ENCODE measurements around the gene P3H3.

Gene P3H3

DNA sequence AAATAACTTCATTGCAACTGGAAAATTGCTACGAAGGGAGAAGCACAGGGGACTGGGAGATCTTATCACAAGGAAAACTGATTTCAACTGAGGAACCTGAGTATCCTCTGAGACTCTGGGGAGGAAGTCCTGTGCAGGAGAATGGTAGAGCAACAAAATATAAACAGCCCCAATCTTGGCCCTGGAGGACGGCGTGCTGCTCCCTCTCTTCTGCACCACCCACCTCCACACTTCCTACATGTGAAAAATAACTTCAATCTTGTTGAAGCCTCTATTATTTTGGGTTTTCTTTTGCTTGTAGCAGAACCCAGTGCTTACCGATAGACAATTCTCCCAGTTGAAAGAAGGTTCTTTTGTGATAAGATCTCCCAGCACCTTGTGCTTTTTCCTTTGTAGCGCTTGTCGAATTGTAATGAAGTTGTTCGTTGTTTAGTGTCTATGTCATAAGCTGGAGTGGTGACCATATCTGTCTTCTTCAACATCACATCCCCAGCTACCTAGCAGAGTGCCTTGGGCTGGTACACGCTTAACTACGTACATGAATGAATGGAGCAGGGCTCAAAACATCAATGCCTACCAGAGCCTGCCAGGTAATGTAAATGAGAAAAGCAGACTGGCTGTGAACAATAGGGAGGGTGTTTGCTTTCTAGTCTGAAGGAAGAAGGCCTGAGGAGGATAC is 41.7 kb upstream of the P3H3 start:
- Histone ChIP-seq H3K27ac (ENCODE audit: low read depth, low read length, severe bottlenecking) (no peak overlapping the region), H3K36me3 (ENCODE audit: control insufficient read depth, insufficient read depth, low read length) (no peaks in the 10 kb centered on the region), H3K9me3 (ENCODE audit: control insufficient read depth, low read length) (no peaks in the 10 kb centered on the region), H3K4me3 (ENCODE audit: extremely low read depth, insufficient read depth, low read length, poor library complexity, severe bottlenecking) (no peak overlapping the region), H3K4me1 (ENCODE audit: control insufficient read depth, insufficient read depth, low read length, poor library complexity, severe bottlenecking) (peaks cover 13% of the 10 kb centered on the region)
- WGBS, 2 experiments (ENCODE audit: insufficient coverage in 2 of 2), result 60 to 73% methylated on average over 1 to 6 of the region's 9 CpGs

- H3K4me1 ChIP-seq (ENCODE audit: control insufficient read depth, insufficient read depth, low read length, poor library complexity, severe bottlenecking), result peaks cover 15% of the 10 kb centered on the region
- no peak overlapping the region for H3K4me3 ChIP-seq (ENCODE audit: extremely low read depth, insufficient read depth, low read length, poor library complexity, severe bottlenecking)
- WGBS, 2 experiments (ENCODE audit: insufficient coverage in 2 of 2), result 88 to 93% methylated on average over 3 to 5 of the region's 5 CpGs
- H3K27ac ChIP-seq (ENCODE audit: low read depth, low read length, severe bottlenecking), result no peak overlapping the region
- H3K36me3 ChIP-seq (ENCODE audit: control insufficient read depth, insufficient read depth, low read length), result no peaks in the 10 kb centered on the region
- H3K9me3 ChIP-seq (ENCODE audit: control insufficient read depth, low read length), result no peaks in the 10 kb centered on the region
Measured at GRCh38 chr12:6787309-6787708, 40.9 kb upstream of the P3H3 start.

- H3K36me3 ChIP-seq (ENCODE audit: control insufficient read depth, insufficient read depth, low read length), result no peaks in the 10 kb centered on the region
- no peak within 1 kb of the TSS for H3K4me3 ChIP-seq (ENCODE audit: extremely low read depth, insufficient read depth, low read length, poor library complexity, severe bottlenecking)
- WGBS, 2 experiments (ENCODE audit: insufficient coverage in 2 of 2), result 66 to 77% methylated on average over 12 to 15 of the region's 18 CpGs
- no peak within 1 kb of the TSS for H3K27ac ChIP-seq (ENCODE audit: low read depth, low read length, severe bottlenecking)
- H3K4me1 ChIP-seq (ENCODE audit: control insufficient read depth, insufficient read depth, low read length, poor library complexity, severe bottlenecking), result peaks cover 22% of the 10 kb centered on the region
- H3K9me3 ChIP-seq (ENCODE audit: control insufficient read depth, low read length), result no peaks in the 10 kb centered on the region
Measured at GRCh38 chr12:6788972-6789924, 39.0 kb upstream of the P3H3 start, which contains the start of gene CD4. Gene CD4 (plus strand): TSS chr12:6789528. CDS start chr12:6800139, 10,611 bp downstream.

GRCh38 chr12:6790496-6791150 is 37.6 kb upstream of the P3H3 start:
- peaks cover 22% of the 10 kb centered on the region for H3K4me1 ChIP-seq (ENCODE audit: control insufficient read depth, insufficient read depth, low read length, poor library complexity, severe bottlenecking)
- H3K27ac ChIP-seq (ENCODE audit: low read depth, low read length, severe bottlenecking), result no peak overlapping the region
- 90 to 97% methylated on average over 5 to 10 of the region's 12 CpGs for WGBS, 2 experiments (ENCODE audit: insufficient coverage in 2 of 2)
- no peaks in the 10 kb centered on the region for H3K9me3 ChIP-seq (ENCODE audit: control insufficient read depth, low read length)
- H3K36me3 ChIP-seq (ENCODE audit: control insufficient read depth, insufficient read depth, low read length), result no peaks in the 10 kb centered on the region
- no peak overlapping the region for H3K4me3 ChIP-seq (ENCODE audit: extremely low read depth, insufficient read depth, low read length, poor library complexity, severe bottlenecking)

DNA sequence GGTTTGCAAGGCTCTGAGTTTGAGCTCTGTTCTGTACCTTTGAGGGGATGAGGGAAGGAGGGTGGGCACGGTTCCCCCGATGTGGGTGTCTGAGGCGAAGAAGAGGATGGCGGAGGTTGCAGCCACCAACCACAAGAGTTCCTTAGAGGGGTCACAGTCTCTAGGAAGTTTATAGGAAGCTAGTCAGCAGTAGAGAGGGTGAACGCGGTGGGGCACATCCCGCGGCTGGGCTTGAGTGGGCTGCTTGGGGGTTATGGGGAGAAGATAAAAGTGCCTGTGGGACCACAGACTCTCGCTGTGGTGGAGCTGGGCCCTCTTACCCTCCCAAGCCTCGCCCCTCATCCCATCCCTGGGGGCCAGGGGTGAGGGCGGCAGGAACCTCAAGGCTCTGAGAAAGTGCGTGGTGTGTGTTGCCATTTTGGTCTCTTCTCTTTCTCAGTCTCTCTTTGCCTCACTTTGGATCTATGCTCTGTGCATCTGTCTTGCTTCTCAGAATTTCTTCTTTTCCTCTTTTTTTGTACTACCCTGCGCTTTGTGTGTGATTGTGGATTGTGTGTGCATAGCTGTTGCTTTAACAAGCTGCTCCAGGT is 36.2 kb upstream of the P3H3 start:
- no peak overlapping the region for H3K4me3 ChIP-seq (ENCODE audit: extremely low read depth, insufficient read depth, low read length, poor library complexity, severe bottlenecking)
- no peaks in the 10 kb centered on the region for H3K36me3 ChIP-seq (ENCODE audit: control insufficient read depth, insufficient read depth, low read length)
- H3K4me1 ChIP-seq (ENCODE audit: control insufficient read depth, insufficient read depth, low read length, poor library complexity, severe bottlenecking), result peaks cover 18% of the 10 kb centered on the region
- H3K27ac ChIP-seq (ENCODE audit: low read depth, low read length, severe bottlenecking), result no peak overlapping the region
- no peaks in the 10 kb centered on the region for H3K9me3 ChIP-seq (ENCODE audit: control insufficient read depth, low read length)
- 93 to 95% methylated on average over 7 to 8 of the region's 13 CpGs for WGBS, 2 experiments (ENCODE audit: insufficient coverage in 2 of 2)

DNA sequence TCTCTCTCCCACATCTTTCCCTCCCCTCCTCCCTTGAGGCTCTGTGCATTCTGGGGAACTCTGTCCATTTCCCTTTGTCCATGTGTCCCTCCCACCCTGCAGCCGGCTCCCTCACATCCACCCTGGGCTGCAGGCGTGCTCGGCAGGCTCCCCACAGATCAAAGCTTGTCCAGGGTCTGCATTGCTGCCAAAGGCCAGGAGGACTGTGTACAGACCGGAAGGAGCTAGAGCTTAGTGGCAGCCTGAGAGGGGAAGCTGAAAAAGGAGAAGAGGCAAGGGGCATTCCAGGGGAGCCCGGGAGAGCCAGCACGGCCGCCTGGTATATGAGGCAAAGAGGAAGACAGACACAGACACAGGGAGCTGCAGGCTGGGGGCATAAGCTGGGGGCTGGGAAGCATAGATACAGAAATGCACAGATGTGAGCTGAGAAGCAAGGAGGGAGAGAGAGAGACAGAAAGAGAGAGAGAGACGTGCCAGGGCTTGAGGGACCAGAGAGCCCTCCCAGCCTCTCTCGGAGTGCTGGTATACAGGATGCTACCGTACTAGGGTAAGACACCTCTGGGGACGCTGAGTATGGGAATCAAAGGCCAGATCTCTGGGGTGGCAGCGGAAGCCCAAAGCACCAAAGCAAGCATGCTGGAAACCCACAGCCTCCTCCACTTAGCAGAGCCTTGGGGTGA is 35.5 kb upstream of the P3H3 start:
- 62 to 69% methylated on average over 9 to 11 of the region's 12 CpGs for WGBS, 2 experiments (ENCODE audit: insufficient coverage in 2 of 2)
- Histone ChIP-seq H3K27ac (ENCODE audit: low read depth, low read length, severe bottlenecking) (peak overlapping the region; percentile 7), H3K4me1 (ENCODE audit: control insufficient read depth, insufficient read depth, low read length, poor library complexity, severe bottlenecking) (peaks cover 18% of the 10 kb centered on the region), H3K36me3 (ENCODE audit: control insufficient read depth, insufficient read depth, low read length) (no peaks in the 10 kb centered on the region), H3K9me3 (ENCODE audit: control insufficient read depth, low read length) (no peaks in the 10 kb centered on the region), H3K4me3 (ENCODE audit: extremely low read depth, insufficient read depth, low read length, poor library complexity, severe bottlenecking) (no peak overlapping the region)

- 75% methylated on average over 1 of the region's 2 CpGs; no CpG with 5 or more reads in 1 of the 2 experiments for WGBS, 2 experiments (ENCODE audit: insufficient coverage in 2 of 2)
- no peaks in the 10 kb centered on the region for H3K36me3 ChIP-seq (ENCODE audit: control insufficient read depth, insufficient read depth, low read length)
- peaks cover 8% of the 10 kb centered on the region for H3K4me1 ChIP-seq (ENCODE audit: control insufficient read depth, insufficient read depth, low read length, poor library complexity, severe bottlenecking)
- no peak overlapping the region for H3K4me3 ChIP-seq (ENCODE audit: extremely low read depth, insufficient read depth, low read length, poor library complexity, severe bottlenecking)
- no peak overlapping the region for H3K27ac ChIP-seq (ENCODE audit: low read depth, low read length, severe bottlenecking)
- H3K9me3 ChIP-seq (ENCODE audit: control insufficient read depth, low read length), result no peaks in the 10 kb centered on the region
Measured at GRCh38 chr12:6795088-6795487, 33.1 kb upstream of the P3H3 start.

DNA sequence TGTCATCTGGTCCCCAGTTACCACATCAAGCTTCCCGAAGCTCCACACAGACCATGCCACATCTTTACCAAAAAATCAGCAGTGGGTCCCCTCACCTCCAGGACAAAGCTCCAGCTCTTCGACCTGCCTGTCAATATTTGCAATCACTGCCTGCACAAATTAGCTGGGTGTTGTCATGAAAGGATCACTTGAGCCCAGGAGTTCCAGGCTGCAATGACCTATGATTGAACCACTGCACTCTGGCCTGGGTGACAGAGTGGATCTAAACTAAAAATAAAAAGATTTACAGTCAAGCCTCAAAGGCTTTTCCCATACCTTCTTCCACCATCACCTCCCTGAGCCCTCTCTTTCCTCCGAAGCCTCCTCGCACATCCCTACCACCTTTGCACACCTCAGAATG is 31.6 kb upstream of the P3H3 start:
- Histone ChIP-seq H3K36me3 (ENCODE audit: control insufficient read depth, insufficient read depth, low read length) (no peaks in the 10 kb centered on the region), H3K4me1 (ENCODE audit: control insufficient read depth, insufficient read depth, low read length, poor library complexity, severe bottlenecking) (peaks cover 8% of the 10 kb centered on the region), H3K9me3 (ENCODE audit: control insufficient read depth, low read length) (no peaks in the 10 kb centered on the region), H3K27ac (ENCODE audit: low read depth, low read length, severe bottlenecking) (no peak overlapping the region), H3K4me3 (ENCODE audit: extremely low read depth, insufficient read depth, low read length, poor library complexity, severe bottlenecking) (no peak overlapping the region)
- WGBS, 2 experiments (ENCODE audit: insufficient coverage in 2 of 2), result 83 to 93% methylated on average over 2 to 4 of the region's 4 CpGs

GRCh38 chr12:6799147-6799546 is 29.1 kb upstream of the P3H3 start:
- WGBS, 2 experiments (ENCODE audit: insufficient coverage in 2 of 2), result 95% methylated on average over 4 of the region's 5 CpGs; no CpG with 5 or more reads in 1 of the 2 experiments
- Histone ChIP-seq H3K4me3 (ENCODE audit: extremely low read depth, insufficient read depth, low read length, poor library complexity, severe bottlenecking) (no peak overlapping the region), H3K4me1 (ENCODE audit: control insufficient read depth, insufficient read depth, low read length, poor library complexity, severe bottlenecking) (no peaks in the 10 kb centered on the region), H3K36me3 (ENCODE audit: control insufficient read depth, insufficient read depth, low read length) (no peaks in the 10 kb centered on the region), H3K9me3 (ENCODE audit: control insufficient read depth, low read length) (no peaks in the 10 kb centered on the region), H3K27ac (ENCODE audit: low read depth, low read length, severe bottlenecking) (no peak overlapping the region)

DNA sequence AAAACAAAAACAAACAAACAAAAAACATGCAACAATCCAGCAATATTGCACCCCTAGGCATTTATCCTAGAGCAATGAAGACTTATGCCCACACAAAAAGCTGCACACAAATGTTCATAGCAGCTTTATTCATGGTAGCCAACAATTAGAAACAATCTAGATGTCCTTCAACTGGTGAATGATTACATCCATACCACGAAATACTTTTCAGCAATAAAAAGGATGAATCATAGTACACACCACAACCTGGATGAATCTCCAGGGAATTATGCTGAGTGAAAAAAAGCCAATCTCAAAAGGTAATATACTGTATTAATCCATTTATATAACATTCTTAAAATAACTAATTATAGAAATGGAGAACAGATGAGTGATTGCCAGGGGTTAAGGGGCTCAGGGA is 21.0 kb upstream of the P3H3 start:
- Histone ChIP-seq H3K4me1 (ENCODE audit: control insufficient read depth, insufficient read depth, low read length, poor library complexity, severe bottlenecking) (peaks cover 3% of the 10 kb centered on the region), H3K4me3 (ENCODE audit: extremely low read depth, insufficient read depth, low read length, poor library complexity, severe bottlenecking) (no peak overlapping the region), H3K27ac (ENCODE audit: low read depth, low read length, severe bottlenecking) (no peak overlapping the region), H3K9me3 (ENCODE audit: control insufficient read depth, low read length) (no peaks in the 10 kb centered on the region), H3K36me3 (ENCODE audit: control insufficient read depth, insufficient read depth, low read length) (no peaks in the 10 kb centered on the region)
- WGBS, 2 experiments (ENCODE audit: insufficient coverage in 2 of 2), result no CpG with 5 or more reads among the region's 1 CpG
